GOT3 (cell line): Measurements from ENCODE around the gene HSF5.
"Not testable (repeated sequence)": the region's sequence is repeated elsewhere in the genome, so short reads cannot be mapped to it uniquely, and the experiment has no call there.

ENCODE experiments used
- DNase-seq: peaks from one replicate; lab custom pipeline; 2025; ENCODE audit warnings: mixed read lengths; lab: John Stamatoyannopoulos, UW

The HSF5 gene

GRCh38 chr17:58413684-58414083 lies 74.5 kb downstream of the HSF5 start:
- no peak for DNase-seq

GRCh38 chr17:58412961-58413586 lies 75.1 kb downstream of the HSF5 start:
- DNase-seq, result no peak

- DNase-seq, result no peak
Measured at GRCh38 chr17:58412064-58412703, 76.0 kb downstream of the HSF5 start.

DNA sequence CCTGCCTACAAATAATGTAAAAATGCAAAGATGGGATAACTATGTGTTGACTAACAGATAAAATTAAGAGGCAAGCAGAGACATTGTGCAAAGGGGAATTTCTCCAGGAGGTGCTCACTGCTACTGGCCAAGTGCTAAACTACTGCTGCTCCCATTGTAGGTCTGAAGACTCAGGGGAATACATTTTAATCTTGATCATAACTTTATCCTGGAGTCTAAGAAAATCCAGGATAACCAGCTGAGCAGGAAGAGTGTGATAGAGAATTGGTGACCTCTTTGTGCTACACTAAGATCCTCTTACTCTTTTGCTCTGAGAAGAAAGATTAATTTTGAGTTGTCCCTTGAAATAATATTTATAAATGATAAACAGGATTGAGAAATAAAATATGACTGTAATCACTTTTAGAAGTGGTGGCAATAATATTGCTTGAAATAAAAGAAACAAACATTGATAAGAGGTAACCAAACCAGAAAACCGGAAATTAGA lies 76.8 kb downstream of the HSF5 start:
- no peak for DNase-seq

DNA sequence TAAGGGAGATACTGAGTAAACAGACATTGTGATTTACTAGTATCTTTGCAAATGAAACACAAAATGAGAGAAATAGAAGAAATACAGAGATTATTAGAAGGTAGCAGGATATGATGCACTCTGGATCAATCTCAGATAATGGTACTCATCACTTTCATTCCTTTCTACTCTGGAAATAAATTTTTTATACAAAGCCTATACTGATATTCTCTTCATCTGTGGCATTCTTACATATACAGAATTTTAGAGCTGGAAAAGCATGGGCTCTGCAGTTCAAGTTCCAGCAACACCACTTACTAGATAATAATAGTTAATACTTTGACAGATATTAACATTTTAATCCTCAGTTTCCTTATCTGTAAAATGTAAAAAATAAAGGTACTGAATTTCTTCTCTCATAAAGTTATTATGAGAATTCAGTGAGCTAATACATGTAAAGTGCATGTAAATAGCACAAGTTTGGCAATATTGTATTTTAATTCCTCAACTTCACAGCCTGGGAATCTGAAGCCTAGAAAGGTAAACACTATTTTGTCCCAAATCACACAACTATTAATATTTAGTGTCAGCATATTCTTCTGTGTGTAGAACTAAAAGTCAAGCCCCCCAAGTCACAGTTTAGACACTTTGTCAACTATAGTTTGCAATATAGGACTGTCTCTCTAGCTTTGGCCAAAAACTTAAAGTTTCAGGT lies 77.3 kb downstream of the HSF5 start:
- no peak for DNase-seq

DNA sequence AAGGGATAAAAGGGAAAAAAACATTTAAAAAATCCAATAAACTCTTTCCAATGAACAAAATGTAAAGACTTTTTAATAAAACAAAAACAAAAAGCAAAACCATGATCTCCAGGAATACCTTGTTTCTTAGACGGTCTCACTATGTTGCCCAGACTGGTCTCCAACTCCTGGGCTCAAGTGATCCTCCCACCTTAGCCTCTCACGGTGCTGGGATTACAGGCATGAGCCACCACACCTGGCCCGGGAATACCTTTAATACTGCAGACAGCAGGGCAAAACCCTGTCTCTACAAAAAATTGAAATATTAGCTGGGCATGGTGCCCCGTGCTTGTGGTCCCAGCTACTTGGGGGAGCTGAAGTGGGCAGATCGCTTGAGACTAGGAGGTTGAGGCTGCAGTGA lies 78.8 kb downstream of the HSF5 start:
- no peak for DNase-seq

DNA sequence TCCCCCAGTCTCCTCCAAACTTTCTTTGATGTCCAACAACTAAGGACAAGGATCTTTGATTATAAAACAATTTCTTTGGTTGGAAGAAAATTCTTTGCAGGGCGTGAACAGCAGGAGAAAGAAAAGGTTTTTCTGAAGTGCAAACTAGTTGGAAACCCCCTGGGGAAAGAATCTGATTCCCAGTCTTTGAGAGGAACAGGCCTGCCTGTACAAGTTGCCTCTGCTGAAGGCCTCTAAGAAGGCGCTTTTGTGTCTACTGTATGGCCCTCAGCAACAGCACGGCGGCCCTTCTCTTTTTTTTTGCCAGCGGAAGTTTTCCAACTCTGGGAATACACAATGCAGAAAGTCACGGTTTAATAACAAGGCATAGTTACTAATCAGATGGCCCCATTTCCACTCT lies 84.9 kb downstream of the HSF5 start:
- no peak for DNase-seq

DNA sequence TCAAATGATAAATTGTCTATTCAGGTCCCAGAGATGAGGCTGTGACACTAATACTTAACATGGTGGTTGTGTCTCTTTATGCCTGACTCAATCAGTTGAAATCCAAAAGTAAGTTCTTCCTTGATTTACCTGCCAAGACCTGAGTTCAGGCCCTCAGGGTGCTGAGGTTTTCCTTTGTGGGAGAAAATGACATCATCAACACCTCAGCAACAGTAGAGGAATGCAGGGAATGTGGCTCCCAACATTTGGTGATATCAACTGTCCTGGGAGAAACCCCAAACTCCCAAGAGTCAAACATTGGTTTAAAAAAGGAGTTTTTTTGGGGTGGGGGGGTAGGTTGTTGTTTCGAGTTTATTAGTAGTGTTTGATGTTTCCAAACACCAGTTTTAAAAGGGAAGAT lies 85.5 kb downstream of the HSF5 start:
- DNase-seq, result no peak

- DNase-seq, result no peak
Measured at GRCh38 chr17:58402047-58402446, 86.2 kb downstream of the HSF5 start.

- DNase-seq, result no peak
Measured at GRCh38 chr17:58401287-58401686, 86.9 kb downstream of the HSF5 start.

- DNase-seq, result no peak
Measured at GRCh38 chr17:58400826-58401225, 87.4 kb downstream of the HSF5 start.

DNA sequence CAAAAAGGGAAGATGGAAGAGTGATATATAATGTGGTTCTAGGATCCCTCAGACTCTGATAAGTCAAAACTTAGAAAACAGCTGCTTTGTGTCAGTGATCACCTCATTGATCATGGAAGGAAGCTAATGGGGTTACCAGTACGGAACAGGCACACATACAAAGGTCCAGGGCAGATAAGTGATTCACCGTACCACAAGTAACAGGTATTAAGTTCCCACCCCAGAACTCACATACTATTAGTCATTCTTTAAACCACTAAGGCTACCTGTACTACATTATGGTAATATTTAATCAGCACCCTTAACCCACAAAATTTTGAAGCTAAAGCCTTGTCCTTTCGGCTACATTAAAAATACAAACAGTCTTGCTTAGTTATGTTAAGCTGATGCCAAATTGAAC lies 88.2 kb downstream of the HSF5 start:
- no peak for DNase-seq

DNA sequence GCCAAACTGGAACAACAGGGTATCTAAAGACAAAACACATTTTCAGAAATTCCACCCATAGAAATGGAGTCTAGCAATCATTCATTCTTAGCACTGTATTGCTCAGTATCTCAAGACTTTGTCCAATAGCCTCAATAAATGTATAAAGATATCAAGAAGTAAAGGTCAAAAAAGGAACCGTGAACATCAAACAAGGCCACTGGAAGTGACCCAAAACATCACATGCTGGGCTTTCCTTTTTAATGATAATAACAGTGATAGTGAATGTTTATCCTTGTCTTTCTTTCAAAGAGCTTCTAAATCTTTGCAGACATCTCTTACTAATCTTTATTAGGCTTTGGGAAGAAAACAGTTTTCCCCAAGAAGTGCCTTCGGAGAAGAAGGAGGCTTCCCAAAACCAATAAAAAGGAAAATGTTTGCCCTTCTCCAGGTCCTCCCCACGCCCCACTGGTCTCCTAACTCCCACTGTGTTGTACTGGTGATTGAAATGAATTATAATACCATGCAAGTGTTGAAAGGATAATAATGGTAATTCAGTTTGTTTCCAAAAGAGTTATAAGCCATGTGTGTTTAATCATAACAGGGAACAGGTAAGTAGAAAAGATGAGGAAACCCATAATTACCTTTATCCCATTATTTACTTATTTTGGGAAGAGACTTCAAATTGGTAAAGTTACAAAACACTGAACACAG lies 89.5 kb downstream of the HSF5 start:
- no peak for DNase-seq

DNA sequence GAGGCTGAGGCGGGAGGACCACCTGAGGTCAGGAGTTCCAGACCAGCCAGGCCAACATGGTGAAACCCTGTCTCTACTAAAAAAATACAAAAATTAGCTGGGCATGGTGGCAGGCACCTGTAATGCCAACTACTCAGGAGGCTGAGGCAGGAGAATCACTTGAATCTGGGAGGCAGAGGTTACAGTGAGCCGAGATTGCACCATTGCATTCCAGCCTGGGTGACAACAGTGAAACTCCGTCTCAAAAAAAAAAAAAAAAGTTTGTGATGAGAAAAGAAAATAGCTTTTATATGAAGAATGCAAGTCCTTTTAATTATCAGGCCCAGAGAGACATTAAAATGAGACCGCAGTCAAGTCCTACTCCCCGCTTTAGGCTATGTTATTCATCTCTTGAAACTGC lies 90.8 kb downstream of the HSF5 start:
- DNase-seq, result not testable (repeated sequence)

GRCh38 chr17:58396173-58396572 lies 92.0 kb downstream of the HSF5 start:
- DNase-seq, result no peak

DNA sequence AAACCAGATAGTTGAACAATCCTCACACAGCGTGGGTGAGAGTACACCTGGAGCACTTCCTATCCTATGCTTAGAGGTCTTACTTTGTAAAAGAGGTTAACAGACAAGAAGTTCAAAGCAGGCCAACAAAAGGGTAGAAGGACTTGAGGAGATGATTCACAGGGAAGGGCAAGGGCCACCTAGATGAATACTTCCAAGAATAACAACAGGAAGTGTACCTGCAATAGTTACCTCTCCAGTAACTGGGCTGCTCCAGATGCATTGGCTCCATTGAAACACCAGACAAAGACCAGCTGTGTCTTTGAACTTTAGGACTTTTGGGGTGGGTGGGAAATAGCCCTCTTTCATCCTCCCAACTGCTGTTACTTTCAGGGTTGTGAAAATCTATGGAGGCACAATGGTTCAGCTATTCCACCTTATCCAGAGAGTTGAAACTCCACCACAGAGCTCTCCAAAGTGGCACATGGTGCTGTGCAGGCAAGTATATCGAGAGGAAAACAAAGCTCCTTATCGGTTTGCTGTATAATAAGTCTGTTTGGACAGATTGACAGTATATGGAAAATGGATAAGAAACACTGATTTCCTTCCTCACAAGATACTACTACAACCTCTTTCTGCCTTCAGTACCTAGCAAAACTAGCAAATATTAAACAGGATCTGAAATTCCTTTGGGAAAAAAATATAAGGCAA lies 93.5 kb downstream of the HSF5 start:
- DNase-seq, result no peak

- DNase-seq, result no peak
Measured at GRCh38 chr17:58391302-58391984, 96.8 kb downstream of the HSF5 start.

GRCh38 chr17:58390884-58391283 lies 97.3 kb downstream of the HSF5 start:
- DNase-seq, result no peak

DNA sequence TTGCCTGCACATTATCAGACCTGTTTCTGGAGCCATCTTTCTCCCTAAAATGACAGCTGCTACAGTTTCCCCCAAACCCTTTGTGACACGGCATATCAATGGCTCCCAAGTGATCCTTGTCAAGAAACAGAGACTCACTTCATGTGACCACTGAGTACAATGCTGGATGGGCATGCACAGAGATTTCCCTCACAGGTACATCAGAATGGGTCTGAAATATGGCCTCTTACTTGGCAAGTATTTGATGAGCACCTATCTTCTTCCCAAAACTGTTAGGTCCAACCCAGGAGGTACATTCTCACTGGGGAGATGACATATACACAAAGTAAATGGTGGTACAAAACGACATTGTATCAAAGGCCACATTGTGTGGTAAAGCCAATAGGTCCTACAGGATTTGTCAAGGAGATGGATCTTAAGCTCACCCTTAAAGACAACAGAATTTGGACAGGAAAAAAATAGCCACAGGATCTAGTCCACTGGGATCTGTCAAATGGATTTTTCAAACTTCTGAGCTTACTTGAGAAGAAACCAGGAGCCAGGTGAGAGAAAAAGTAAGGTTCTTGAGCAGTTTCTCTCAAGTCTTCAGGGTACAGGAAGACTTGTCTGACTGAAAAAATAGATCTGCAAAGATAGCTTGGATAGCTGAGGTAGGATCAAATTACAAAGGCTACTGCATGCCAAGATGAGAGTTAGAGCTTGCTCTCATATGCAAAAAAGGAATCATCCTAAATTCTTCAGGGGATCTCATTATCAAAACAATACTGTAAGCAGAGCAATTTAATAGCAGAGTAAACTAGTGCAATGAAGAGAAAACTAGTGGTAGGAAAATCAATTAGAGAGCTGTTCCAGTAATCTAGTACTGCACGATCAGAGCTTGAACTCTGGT lies 99.7 kb downstream of the HSF5 start:
- no peak for DNase-seq

DNA sequence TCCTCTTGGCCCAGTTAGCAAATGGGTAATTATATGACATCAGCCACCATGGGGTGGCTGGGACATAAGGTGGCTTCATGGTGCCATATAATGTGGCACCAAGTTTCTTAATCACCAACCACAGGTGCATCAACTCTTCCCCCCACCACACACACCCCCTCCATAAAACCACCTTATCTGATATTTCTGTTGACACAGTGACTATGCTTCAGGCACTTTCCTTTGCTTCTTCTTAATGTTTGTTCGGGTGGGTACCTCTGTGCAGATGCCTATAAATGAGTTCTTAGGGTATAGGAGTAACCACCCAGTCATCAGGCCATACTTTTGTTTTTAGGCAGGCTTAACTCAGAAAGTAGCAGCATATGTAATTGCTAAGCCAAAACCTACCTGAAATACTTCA lies 100.4 kb downstream of the HSF5 start:
- DNase-seq, result no peak

GRCh38 chr17:58386708-58387107 lies 101.5 kb downstream of the HSF5 start:
- DNase-seq, result no peak
